IPS-18c (cell line): ENCODE measurements around the gene USP50.
"Not testable (repeated sequence)": the region's sequence is repeated elsewhere in the genome, so short reads cannot be mapped to it uniquely, and the experiment has no call there.

Source experiments
- H3K4me3 ChIP-seq: 2 replicates; pipeline ENCODE4 v1.7.0; 2013; ENCODE audit warnings: low read depth, mild to moderate bottlenecking, low read length, moderate library complexity; ENCODE audit not compliant: insufficient read depth
- H3K9me3 ChIP-seq: one replicate; pipeline ENCODE4 v1.6.1; 2013; ENCODE audit warnings: mild to moderate bottlenecking, low read length, moderate library complexity; ENCODE audit not compliant: control insufficient read depth, insufficient read depth

Gene USP50

GRCh38 chr15:50523851-50524251, 22.6 kb downstream of the USP50 start:
- Histone ChIP-seq H3K4me3 (no peak overlapping the region), H3K9me3 (no peaks in the 10 kb centered on the region)

GRCh38 chr15:50519740-50520425, 26.6 kb downstream of the USP50 start:
- H3K9me3 ChIP-seq: no peaks in the 10 kb centered on the region
- H3K4me3 ChIP-seq: no peak overlapping the region

DNA sequence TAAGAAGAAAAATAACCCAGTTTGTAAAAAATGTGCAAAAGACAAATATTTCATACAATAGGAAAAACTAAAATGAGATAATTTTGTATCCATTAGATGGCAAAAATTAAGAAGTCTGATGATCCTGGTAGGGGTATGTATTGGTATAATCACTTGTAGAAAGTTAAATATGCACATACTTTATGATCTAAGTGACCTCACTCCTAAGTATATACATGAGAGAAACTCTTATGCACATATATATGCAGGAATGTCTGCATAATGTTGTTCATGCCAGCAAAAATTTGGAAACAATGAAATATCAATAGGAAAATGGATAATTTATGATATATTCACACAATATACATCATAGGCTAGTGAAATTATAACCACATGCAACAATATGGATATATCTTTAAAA, 33.5 kb downstream of the USP50 start:
- no peaks in the 10 kb centered on the region for H3K9me3 ChIP-seq
- H3K4me3 ChIP-seq: no peak overlapping the region

GRCh38 chr15:50506121-50506520, 40.3 kb downstream of the USP50 start:
- H3K4me3 ChIP-seq: no peak overlapping the region
- no peaks in the 10 kb centered on the region for H3K9me3 ChIP-seq

- not testable (repeated sequence) for H3K9me3 ChIP-seq, H3K4me3 ChIP-seq
Observed at GRCh38 chr15:50505656-50506055, 40.8 kb downstream of the USP50 start.

GRCh38 chr15:50503144-50503543, 43.3 kb downstream of the USP50 start:
- no peak overlapping the region for H3K4me3 ChIP-seq

GRCh38 chr15:50501815-50502214, 44.7 kb downstream of the USP50 start:
- Histone ChIP-seq H3K9me3 (no peaks in the 10 kb centered on the region), H3K4me3 (no peak overlapping the region)

More at GRCh38 chr15:50503144-50503543, 43.3 kb downstream of the USP50 start:
- H3K9me3 ChIP-seq: no peaks in the 10 kb centered on the region

GRCh38 chr15:50500352-50500751, 46.1 kb downstream of the USP50 start:
- Histone ChIP-seq H3K9me3 (no peaks in the 10 kb centered on the region), H3K4me3 (no peak overlapping the region)

GRCh38 chr15:50496692-50497091, 49.8 kb downstream of the USP50 start:
- H3K9me3 ChIP-seq: no peaks in the 10 kb centered on the region

GRCh38 chr15:50494547-50494946, 51.9 kb downstream of the USP50 start:
- not testable (repeated sequence) for H3K4me3 ChIP-seq, H3K9me3 ChIP-seq

More at GRCh38 chr15:50496692-50497091, 49.8 kb downstream of the USP50 start:
- no peak overlapping the region for H3K4me3 ChIP-seq

DNA sequence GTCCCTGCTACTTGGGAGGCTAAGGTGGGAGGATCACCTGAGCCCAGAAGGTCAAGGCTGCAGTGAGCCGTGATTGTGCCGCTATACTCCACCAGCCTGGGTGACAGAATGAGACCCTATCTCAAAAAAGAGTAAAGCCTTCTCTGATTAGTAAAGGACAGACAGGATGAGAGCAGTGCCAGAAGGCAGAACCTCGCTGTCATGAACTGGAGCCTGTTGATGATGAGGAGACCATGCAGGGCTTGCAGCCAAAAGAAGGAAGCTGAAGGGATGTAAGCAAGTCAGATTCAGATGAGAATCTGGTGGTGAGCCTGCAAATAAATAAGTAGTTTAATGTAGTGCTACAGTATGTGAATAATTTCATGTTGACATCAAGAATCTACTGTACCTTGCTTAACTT, 52.8 kb downstream of the USP50 start:
- Histone ChIP-seq H3K4me3 (no peak overlapping the region), H3K9me3 (no peaks in the 10 kb centered on the region)

- no peaks in the 10 kb centered on the region for H3K9me3 ChIP-seq
- no peak overlapping the region for H3K4me3 ChIP-seq
Observed at GRCh38 chr15:50487287-50487686, 59.2 kb downstream of the USP50 start.

- Histone ChIP-seq H3K4me3 (no peak overlapping the region), H3K9me3 (no peaks in the 10 kb centered on the region)
Observed at GRCh38 chr15:50485389-50485788, 61.1 kb downstream of the USP50 start.

GRCh38 chr15:50484781-50485180, 61.7 kb downstream of the USP50 start:
- Histone ChIP-seq H3K9me3 (no peaks in the 10 kb centered on the region), H3K4me3 (no peak overlapping the region)

GRCh38 chr15:50476143-50476542, 70.3 kb downstream of the USP50 start:
- no peaks in the 10 kb centered on the region for H3K9me3 ChIP-seq
- H3K4me3 ChIP-seq: no peak overlapping the region

DNA sequence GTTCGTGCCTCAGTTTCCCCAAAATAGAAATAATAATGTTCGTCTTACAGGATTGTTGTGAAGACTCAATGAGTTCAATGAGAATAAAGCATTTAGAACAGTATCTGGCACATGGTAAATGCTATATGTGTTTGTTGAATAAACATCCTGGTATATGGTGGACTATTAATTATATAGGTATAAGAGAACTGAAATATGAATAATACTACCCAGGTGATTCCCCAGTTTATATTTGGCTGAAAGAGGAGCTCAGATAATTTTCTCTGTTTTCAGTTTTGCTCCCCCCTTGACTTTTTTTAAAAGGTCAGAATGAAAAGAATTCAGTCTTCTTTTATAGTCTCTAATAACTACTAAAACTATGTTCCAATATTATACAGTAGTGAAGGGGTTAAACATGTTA, 75.4 kb downstream of the USP50 start:
- Histone ChIP-seq H3K4me3 (no peak overlapping the region), H3K9me3 (no peaks in the 10 kb centered on the region)

GRCh38 chr15:50463423-50464358, 82.8 kb downstream of the USP50 start:
- Histone ChIP-seq H3K9me3 (no peaks in the 10 kb centered on the region), H3K4me3 (no peak overlapping the region)
